GM12873 (cell line): ENCODE results near the gene PLEKHA6.

Experiments used
- TF ChIP-seq, protein P1 (sequence below): IDR thresholded peaks from 2 replicates; pipeline ENCODE4 v1.5.1; 2012; ENCODE audit warnings: low read depth, mild to moderate bottlenecking, moderate library complexity, low read length, control low read depth; ENCODE audit not compliant: insufficient read depth; ENCODE audit errors: missing control alignments

PLEKHA6 gene

DNA sequence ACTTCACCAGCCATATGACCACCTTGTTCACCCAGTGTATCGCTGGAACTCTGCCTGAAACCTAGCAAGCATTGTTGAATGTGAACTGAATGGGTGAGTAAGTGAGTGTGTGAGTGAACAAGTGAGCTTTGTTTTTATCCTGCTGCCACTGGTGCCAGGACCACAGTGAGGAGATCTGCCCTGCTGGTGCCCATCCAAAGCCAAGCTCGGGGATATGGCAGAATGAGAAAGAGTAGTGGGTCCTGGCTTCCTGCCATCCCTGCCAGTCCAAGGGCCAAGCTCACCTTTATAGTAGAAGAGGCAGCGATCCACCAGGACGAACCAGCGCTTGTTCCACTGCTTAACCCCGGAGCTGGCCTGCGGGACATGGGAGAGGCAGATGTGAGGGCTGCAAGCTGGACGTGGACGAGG lies 92.5 kb downstream of the PLEKHA6 start:
- TF ChIP-seq, protein P1, sequence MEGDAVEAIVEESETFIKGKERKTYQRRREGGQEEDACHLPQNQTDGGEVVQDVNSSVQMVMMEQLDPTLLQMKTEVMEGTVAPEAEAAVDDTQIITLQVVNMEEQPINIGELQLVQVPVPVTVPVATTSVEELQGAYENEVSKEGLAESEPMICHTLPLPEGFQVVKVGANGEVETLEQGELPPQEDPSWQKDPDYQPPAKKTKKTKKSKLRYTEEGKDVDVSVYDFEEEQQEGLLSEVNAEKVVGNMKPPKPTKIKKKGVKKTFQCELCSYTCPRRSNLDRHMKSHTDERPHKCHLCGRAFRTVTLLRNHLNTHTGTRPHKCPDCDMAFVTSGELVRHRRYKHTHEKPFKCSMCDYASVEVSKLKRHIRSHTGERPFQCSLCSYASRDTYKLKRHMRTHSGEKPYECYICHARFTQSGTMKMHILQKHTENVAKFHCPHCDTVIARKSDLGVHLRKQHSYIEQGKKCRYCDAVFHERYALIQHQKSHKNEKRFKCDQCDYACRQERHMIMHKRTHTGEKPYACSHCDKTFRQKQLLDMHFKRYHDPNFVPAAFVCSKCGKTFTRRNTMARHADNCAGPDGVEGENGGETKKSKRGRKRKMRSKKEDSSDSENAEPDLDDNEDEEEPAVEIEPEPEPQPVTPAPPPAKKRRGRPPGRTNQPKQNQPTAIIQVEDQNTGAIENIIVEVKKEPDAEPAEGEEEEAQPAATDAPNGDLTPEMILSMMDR = no peak

DNA sequence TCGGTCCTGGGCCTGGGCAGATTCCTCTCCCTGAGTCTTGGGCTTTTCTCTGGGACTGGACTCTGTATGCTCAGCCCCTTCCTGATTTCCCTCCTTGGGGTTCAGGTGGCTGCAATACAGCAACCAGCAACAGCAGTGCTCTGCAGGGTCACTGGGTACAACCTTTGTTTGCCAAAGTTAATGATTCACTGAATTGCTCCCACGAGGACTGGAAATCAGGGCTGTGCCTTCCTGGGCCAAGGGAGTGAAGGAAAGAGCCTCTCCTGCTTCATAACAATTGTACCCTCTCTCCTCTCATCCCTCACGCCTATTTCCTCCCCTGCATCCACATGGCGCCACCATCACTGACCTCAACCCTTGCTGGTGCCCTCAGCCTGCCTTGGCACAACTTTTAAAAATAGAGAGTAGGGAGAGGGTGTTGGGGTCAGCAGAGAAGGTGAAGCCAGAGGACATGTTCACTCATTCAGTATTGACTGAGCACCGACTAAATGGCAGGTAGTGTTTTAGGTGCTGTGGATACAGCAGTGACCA lies 93.2 kb downstream of the PLEKHA6 start:
- TF ChIP-seq, protein P1 = no peak

GRCh38 chr1:204265665-204266064 lies 94.1 kb downstream of the PLEKHA6 start:
- TF ChIP-seq, protein P1 = no peak

DNA sequence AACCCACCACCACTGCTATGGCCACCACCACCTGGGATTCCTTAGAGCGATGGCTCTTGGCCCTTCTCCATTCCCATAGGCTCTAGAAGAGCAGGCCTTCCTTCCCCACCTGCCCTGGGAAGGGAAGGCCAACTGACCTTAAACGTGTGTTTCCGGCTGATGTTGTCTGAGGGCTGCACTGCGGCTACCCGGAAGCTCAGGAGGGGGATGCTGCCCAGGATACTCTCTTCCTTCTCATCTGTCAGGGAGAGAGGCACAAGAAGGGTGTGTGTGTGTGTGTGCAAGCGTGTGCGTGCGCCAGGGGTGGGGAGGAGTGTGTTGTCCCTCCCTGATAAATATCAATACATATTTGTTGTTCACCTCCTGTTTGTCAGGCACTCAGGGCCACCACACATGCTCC lies 94.9 kb downstream of the PLEKHA6 start:
- TF ChIP-seq, protein P1 = no peak

DNA sequence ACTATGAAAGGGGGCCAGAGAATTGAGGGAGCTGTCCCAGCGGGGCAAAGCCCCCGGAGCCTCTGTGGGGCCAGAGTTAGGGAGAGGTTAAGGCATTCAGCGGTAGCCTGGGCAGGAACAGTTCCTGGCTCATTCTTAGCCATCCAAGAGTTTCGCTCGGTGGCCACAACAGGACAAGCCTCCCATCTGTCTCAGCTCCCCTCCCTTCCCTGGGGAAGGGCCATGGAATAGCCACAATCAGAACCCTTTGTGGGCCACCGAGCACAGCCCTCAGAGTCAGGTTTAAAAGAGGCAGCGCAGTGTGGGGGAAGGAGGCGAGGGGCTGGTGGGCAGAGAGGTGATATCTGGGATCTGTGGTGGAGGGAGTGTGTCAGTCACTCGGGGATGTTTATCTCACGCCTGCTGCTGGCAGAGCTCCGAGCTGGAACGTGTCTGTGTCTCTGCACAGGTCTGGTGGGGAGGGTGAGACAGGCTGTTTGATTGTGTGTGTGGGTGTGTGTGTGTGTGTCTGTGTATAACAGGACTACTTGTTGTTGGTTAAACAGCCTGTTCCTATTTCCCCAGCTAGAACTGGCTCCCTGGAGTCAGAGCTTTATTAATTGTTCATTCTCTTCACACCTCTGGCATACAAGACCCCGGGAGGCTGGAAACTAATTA lies 96.3 kb downstream of the PLEKHA6 start:
- TF ChIP-seq, protein P1 = no peak

GRCh38 chr1:204262506-204263253 lies 97.0 kb downstream of the PLEKHA6 start:
- TF ChIP-seq, protein P1 = no peak

- TF ChIP-seq, protein P1 = peak; percentile 8
Measured at GRCh38 chr1:204261746-204262505, 97.8 kb downstream of the PLEKHA6 start.
